ENCODE measurements around the gene LONRF2.

DNA sequence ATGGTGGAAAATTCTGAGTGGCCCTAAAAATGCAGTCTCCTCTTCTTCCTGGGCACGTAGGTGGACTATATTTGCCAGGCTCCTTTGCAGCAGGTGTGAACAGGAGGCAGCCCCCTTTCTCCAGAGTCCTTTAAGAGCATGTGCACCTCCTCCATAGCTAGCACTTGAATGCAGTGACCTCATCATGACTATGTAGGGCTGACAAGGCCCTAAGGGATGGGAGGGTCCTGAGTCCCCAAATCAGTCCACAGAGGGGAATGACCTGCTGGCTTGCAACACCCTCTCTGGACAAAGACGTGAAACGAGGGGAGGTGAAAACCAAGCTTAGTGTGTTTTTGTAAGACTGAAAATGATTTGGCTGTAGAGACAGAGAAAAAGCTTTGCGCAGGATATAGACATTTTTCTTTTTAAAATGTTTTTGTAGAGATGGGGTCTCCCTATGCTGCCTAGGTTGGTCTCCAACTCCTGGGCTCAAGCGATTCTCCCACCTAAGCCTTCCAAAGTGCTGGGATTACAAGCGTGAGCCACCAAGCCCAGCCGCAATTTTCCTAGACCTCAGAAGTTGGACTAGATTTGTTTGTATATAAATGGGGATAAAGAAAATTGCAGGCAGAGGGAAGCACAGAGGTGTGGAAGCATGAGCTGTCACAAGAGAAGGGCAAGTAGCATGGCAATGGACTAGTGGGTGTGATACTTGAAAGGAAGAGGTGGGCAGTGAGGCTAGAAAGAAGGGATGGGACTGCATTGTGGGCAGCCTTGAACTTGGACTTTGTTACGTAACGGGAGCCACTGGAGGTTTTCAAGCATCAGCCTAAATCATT lies 28.8 kb downstream of the LONRF2 start:
- TF ChIP-seq, protein P1, sequence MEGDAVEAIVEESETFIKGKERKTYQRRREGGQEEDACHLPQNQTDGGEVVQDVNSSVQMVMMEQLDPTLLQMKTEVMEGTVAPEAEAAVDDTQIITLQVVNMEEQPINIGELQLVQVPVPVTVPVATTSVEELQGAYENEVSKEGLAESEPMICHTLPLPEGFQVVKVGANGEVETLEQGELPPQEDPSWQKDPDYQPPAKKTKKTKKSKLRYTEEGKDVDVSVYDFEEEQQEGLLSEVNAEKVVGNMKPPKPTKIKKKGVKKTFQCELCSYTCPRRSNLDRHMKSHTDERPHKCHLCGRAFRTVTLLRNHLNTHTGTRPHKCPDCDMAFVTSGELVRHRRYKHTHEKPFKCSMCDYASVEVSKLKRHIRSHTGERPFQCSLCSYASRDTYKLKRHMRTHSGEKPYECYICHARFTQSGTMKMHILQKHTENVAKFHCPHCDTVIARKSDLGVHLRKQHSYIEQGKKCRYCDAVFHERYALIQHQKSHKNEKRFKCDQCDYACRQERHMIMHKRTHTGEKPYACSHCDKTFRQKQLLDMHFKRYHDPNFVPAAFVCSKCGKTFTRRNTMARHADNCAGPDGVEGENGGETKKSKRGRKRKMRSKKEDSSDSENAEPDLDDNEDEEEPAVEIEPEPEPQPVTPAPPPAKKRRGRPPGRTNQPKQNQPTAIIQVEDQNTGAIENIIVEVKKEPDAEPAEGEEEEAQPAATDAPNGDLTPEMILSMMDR (IDR thresholded peaks at IDR 0.05): no peak
- TF ChIP-seq EP300 (IDR thresholded peaks at IDR 0.05) (no peak), POLR2A (IDR thresholded peaks at IDR 0.05) (no peak)
